A172 (cell line): Measurements from ENCODE around the gene AGRN. TPM values are rescaled to one million over a fixed set of nuclear protein-coding genes. Genes with fewer than 3 reads are reported as not detected.

Source experiments
- DNase-seq: peaks from one replicate; pipeline ENCODE4 v3.0.0-alpha.2; 2015; ENCODE audit warnings: low spot score
- total RNA-seq: library from RNA; depleted of rRNA; stranded (reverse); fragments of >200 nt; shearing (Covaris generic); gene quantifications from 2 replicates; pipeline ENCODE4 v1.2.3, GENCODE V29; 2014

The AGRN gene
- total RNA-seq, 1 experiment from 2014 or later, result 115 TPM

DNA sequence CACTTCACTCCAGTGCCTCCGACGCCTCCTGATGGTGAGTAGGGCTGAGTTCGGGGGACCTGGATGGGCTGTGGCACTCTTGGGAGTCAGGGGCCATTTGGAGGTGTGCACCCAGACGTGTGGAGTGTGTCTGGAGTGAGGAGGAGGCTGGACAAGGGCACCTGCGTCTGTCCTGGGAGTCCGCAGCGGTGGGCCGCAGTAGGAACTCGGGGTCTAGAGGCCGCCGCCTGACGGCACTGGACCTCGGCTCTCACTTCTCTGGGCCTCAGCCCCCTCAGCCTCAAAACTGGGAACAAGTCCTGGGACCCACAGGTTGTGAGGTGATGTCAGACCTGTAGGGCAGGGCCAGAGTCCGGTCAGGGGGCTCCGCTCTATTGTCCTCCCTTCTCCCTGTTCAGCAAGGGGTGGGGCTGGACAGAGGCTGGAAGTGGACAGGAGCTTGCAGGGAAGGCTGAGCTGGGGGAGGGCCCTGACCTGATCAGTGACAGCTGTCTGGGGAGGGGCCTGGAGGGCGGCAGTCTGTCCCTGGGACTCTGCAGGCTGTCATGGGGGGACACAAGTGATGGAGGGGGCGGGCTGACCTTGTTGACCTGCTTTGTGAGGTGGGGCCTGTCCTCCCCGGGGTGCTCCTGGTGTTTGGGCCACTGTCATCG, 15.5 kb downstream of the AGRN start:
- no peak for DNase-seq

DNA sequence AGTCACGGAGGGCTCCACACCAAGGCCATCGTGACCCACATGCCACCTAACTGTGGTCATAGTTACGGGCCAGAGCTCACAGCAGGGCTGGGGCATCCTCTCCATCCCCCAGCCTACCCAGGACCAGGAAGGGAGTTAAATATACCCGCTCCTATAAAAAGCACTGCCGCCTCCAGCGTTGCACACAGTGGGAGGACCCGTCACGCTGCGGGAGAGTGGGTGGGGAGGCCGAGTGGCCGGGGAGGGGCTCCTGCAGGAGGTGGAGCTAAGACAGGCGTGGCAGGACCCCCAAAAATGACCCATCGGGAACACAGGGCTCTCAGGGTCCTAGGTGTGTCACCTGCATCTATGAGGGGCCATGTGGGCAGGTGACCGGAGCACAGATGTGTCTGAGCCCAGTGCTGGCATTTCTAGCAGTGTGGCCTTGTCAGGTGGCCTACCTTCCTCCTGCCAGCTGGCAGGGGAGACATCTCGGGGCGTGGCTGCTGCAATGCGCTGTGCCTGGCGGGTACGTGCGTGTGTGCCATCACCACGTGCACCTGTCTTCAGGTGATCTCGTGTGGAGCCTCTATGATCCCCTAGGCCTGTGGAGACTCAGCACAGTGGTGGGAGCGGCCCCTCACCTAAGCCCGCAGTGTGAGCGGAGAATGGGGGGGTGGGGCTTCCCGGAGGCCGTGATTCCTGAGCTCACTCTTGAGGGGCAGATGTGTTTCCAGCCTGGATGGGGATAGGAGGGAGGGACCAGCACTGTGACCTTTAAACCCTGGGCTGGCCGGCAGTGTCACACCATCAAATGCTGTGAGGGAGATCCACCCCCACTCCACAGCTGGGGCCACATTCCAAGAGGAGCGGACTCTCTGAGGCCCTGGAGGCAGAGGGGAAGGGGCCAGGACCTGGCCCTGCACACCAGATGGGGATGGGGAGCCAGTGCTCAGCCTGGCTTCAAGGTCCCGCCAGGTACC, 17.7 kb downstream of the AGRN start:
- no peak for DNase-seq

DNA sequence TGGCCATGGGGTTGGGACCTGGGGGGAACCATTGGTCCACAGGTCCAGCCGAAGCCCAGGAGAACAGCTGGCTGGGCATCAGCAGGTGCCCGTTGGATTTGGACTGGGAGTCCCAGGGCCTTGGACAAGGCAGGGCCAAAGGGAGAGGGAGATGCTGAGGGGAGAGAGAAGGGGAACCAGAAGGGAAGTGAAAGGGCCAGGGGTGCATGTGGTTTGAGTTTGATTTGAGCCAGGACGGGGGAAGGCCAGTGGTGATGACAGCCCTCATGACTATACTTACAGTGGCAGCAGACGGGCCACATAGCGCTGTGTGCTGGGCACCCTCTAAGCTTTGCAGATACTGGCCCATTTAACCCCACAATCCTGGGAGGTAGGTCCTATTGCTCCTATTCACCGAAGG, 18.8 kb downstream of the AGRN start:
- DNase-seq, result no peak

DNA sequence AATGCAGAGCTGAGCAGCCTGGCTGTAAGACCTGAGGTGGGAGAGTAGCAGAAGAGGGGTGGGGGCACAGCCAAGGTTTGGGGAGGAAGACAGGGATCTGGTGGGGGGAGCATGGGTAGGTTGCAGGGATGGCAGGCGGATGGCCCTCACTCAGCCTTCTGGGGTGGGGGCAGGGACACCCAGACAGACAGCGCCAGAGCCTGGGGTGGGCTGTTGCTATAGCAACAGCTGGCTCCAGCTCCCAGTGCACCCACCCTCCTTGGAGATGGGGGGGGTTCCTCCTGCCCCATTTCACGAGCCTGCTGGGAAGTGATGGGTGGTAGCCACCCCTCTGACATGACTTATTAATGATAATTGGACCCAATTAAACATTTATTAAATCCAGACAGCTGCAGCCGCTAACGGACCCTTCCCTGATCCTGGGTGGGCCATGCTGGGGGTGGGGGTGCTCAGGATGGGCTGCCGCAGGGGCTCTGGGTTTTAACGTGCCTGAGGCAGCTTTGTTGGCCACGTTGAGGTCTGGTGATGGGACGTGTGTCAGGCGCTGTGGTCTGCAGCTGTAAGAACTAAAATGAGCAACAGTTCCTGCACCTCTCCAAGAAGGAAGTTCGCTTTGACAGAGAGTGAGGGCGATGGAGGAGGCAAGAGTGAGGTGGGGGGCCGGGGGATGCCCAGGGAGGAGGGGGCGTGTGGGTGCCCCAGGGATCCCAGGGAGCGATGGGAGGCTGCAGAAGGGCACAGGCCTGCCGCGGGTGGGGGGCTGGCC, 19.4 kb downstream of the AGRN start:
- no peak for DNase-seq

DNA sequence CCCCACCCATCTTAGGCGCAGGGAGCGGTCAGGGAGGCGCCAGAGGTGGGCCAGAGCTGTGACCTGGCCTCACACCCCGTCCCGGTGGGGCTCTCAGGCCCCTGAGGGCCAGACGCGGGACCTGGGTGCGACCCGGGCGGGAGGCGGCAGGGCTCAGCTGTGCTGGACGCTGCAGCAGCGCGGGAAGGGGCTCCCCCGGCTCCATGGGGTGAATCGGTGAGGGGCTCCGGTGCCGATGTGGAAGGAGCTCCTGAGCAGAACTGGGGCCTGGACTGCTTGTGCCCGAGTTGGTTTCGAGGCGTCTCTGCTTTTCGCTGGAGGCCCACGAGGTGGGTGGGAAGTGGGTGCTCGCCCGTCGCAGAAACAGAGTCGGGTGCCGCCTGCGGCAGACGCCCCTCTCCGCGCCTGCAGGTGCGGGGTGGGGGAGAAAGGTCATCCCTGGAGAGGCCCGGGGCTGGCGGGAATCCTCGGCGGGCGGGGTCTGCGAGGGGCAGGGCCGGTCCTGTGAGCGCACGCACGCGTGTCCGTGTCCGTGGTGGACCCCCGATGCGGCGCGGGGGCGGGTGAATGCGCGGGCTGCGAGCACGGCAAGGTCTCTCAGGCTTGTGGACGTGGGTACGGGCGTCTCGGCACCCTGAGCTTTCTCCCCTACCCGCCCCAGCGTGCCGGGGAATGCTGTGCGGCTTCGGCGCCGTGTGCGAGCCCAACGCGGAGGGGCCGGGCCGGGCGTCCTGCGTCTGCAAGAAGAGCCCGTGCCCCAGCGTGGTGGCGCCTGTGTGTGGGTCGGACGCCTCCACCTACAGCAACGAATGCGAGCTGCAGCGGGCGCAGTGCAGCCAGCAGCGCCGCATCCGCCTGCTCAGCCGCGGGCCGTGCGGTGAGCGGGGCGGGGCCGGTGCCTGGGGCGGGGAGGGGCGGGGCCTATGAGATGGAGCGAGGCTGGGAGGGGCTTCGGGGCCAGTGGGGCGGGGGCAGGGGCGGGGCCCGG, 20.4 kb downstream of the AGRN start:
- no peak for DNase-seq

DNA sequence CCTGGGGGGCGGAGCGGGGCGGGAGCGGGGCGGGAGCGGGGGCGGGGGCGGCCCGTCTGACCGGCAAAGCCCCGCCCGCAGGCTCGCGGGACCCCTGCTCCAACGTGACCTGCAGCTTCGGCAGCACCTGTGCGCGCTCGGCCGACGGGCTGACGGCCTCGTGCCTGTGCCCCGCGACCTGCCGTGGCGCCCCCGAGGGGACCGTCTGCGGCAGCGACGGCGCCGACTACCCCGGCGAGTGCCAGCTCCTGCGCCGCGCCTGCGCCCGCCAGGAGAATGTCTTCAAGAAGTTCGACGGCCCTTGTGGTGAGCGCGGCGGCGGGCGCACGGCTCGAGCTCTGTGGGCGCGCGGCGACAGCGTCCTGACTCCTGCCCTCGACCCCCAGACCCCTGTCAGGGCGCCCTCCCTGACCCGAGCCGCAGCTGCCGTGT, 21.2 kb downstream of the AGRN start:
- DNase-seq, result no peak

DNA sequence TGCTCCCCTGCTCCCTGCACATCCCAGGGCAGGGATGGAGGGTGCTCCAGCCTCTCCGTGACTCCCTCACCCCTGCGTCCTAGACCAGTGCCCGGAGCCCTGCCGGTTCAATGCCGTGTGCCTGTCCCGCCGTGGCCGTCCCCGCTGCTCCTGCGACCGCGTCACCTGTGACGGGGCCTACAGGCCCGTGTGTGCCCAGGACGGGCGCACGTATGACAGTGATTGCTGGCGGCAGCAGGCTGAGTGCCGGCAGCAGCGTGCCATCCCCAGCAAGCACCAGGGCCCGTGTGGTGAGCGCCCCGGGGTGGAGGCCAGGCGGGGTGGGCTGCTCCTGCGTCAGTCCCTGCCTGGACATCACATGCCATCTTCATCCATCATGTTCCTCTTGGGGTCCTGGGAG, 22.0 kb downstream of the AGRN start:
- no peak for DNase-seq

DNA sequence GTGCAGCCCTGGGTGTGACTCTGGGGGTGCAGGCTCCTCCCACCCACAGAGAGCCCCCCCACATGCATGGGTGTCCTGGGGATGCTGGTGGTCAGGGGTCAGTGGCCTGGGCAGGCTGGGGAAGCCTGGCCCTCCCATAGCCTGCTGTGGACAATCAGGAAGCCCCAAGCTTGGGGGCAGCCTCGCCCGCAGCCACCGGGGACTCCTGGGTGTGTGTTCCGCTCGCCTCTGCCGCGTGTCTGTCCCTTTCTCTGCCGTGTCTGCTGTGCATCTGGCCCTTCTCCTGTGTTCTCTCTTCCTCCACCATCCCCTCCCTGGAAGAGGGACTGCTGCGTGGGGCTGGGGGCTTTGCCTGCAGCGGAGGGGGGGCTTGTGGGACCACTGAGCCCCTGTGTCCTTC, 22.9 kb downstream of the AGRN start:
- DNase-seq, result no peak

DNA sequence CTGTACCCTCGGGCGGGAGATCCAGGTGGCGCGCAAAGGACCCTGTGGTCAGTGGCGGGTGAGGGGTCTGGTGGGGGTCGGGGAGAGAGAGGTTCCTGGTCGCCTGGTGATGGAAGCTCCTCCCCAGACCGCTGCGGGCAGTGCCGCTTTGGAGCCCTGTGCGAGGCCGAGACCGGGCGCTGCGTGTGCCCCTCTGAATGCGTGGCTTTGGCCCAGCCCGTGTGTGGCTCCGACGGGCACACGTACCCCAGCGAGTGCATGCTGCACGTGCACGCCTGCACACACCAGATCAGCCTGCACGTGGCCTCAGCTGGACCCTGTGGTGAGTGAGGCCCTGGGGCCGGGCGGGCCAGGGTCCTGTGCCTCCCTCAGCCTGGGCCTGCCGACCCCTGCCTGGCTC, 23.5 kb downstream of the AGRN start:
- no peak for DNase-seq

DNA sequence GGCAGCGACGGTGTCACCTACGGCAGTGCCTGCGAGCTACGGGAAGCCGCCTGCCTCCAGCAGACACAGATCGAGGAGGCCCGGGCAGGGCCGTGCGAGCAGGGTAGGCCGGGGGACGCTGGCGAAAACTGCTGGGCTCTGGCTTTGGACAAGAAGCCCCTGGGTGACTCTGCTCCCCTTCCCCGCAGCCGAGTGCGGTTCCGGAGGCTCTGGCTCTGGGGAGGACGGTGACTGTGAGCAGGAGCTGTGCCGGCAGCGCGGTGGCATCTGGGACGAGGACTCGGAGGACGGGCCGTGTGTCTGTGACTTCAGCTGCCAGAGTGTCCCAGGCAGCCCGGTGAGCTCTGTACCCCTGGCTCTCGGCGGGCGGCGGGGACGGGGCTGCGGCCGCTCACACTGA, 24.0 kb downstream of the AGRN start:
- no peak for DNase-seq

DNA sequence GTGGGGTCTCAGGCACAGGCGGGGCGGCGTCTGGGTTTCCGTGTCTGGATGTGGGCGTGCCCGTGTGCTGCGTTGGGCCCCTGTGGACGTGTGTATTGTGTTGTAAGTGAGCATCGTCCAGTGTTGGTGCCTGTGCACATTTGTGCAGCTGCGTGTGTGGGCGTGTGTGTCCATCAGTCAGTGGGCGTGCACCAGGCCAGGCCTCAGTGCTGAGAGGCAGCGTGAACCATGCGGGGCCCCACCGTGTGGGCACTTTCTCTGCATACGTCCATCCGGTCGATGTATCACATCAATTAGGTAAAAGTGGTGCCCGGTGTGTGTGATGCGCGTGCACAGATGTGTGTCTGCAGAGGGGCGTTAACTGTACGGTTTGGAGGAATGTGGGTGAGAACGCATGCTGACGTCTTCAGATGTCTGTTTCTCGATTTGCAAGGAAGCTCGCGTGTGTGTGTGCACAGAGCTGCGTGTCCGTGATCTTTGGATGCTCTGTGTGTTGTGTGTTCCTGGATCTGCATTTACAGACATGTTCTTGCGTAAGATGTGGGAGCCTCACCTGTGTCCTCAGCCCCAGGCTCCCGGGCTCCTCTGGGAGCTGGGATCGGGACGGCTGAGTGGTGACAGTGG, 24.6 kb downstream of the AGRN start:
- no peak for DNase-seq

DNA sequence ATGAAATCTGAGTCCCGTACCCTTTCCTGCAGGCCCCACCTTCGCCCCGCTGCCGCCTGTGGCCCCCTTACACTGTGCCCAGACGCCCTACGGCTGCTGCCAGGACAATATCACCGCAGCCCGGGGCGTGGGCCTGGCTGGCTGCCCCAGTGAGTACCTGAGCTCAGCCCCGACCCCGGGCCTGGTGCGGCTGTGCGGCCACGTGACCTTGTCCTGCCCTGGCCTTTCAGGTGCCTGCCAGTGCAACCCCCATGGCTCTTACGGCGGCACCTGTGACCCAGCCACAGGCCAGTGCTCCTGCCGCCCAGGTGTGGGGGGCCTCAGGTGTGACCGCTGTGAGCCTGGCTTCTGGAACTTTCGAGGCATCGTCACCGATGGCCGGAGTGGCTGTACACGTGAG, 25.2 kb downstream of the AGRN start:
- no peak for DNase-seq

DNA sequence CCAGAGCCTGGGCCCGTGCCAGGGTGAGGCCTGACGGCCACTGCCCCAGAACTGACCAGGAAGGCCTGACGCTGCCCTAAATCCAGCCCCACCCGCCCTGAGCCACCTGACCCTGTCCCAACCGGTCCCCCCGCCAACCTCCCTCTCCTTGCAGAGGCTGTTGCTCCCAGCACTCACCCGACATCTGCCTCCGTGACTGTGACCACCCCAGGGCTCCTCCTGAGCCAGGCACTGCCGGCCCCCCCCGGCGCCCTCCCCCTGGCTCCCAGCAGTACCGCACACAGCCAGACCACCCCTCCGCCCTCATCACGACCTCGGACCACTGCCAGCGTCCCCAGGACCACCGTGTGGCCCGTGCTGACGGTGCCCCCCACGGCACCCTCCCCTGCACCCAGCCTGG, 26.3 kb downstream of the AGRN start:
- no peak for DNase-seq

DNA sequence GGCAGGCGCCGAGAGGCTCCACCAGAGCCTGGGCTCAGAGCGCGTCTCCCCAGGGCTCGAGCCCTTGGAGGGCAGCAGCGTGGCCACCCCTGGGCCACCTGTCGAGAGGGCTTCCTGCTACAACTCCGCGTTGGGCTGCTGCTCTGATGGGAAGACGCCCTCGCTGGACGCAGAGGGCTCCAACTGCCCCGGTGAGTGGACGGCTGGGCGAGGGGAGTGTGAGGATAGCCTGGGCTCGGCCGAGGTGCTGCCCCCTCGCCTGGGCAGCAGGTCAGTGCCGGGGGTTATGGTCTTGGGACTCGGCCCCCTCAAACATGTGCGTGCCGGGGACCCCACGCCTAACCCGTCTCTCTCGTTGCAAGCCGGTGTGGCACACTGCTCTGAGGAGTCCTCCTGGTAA, 26.8 kb downstream of the AGRN start:
- no peak for DNase-seq

DNA sequence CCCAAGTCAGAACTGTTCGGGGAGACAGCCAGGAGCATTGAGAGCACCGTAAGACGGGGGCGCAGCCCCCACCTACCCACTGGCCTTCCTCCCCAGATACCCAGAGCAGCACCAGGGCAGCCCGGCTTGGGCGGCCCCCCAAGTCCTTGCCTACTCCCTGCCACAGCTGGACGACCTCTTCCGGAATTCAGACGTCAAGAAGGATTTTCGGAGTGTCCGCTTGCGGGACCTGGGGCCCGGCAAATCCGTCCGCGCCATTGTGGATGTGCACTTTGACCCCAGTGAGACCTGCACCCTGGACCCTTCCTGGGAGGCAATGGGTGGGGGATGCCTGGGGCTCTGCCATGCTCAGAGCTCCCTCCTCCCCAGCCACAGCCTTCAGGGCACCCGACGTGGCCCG, 27.5 kb downstream of the AGRN start:
- DNase-seq, result no peak

DNA sequence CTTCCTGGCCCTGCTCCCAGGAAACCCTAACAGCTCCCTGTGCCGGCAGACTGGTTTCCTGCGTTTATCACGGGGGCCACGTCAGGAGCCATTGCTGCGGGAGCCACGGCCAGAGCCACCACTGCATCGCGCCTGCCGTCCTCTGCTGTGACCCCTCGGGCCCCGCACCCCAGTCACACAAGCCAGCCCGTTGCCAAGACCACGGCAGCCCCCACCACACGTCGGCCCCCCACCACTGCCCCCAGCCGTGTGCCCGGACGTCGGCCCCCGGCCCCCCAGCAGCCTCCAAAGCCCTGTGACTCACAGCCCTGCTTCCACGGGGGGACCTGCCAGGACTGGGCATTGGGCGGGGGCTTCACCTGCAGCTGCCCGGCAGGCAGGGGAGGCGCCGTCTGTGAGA, 28.0 kb downstream of the AGRN start:
- DNase-seq, result no peak

DNA sequence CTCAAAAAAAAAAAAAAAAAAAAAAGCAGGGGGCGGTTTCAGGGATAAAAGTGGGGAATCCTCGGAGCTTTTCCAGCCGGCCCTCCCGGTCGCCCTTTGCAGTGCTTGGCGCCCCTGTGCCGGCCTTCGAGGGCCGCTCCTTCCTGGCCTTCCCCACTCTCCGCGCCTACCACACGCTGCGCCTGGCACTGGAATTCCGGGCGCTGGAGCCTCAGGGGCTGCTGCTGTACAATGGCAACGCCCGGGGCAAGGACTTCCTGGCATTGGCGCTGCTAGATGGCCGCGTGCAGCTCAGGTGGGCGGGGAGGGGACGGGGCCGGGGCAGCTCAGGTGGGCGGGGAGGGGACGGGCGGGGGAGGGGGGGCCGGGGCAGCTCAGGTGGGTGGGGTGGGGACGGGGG, 28.8 kb downstream of the AGRN start:
- DNase-seq, result no peak

DNA sequence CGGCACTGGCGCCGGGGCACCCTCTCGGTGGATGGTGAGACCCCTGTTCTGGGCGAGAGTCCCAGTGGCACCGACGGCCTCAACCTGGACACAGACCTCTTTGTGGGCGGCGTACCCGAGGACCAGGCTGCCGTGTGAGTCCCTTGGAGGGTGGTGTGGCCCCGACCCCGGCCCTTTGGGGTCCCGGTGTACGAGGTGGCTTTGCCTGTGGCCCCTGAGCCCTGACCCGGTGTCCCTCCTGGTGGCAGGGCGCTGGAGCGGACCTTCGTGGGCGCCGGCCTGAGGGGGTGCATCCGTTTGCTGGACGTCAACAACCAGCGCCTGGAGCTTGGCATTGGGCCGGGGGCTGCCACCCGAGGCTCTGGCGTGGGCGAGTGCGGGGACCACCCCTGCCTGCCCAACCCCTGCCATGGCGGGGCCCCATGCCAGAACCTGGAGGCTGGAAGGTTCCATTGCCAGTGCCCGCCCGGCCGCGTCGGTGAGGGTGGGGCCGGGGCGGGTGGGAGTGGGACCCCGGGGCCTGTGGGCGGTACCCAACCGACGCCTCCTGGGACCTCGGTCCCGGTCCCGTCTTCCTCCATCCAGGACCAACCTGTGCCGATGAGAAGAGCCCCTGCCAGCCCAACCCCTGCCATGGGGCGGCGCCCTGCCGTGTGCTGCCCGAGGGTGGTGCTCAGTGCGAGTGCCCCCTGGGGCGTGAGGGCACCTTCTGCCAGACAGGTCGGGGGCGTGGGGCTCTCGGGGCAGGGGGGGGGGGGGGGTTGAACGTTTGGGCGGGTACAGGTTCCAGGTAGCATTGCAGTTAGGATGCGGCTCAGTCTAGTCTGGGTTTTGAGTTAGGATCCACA, 29.6 kb downstream of the AGRN start:
- no peak for DNase-seq

DNA sequence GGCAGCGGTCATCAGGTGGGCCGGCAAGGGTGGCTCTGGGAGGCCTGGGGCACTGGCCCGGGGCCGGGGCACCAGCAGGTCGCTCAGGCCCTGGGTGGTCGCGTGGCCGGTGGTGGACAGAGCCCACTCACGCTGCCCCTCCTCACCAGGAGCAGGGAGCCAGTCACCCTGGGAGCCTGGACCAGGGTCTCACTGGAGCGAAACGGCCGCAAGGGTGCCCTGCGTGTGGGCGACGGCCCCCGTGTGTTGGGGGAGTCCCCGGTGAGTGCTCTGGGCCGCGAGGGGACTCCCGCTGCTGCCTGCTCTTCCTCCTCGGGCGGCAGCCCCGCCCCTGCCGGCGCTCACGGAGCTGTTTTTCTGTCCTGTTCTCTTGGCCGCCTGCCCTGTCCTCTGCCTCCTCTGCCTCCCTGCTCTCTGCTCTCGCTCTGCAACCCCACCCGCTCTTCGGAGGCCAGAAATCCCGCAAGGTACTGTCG, 30.7 kb downstream of the AGRN start:
- DNase-seq, result no peak
